Adrenal gland (tissue), 19 donors: Measurements from ENCODE around the gene KRTAP5-9. TPM values are rescaled to one million over a fixed set of nuclear protein-coding genes. Genes with fewer than 3 reads are reported as not detected.

ENCODE experiments used
- DNase-seq, 7 donors: peaks; one replicate each; pipeline ENCODE4 v3.0.0-alpha.2; 2019 to 2020
- H3K27ac ChIP-seq, 5 donors: fragments of 200-600 bp; sonication (generic) in 4 of 5; 1 replicate in 3 of 5; 2 replicates in 2 of 5; pipeline versions ENCODE4 v1.5.1 to v1.8.0; 2016 to 2020; ENCODE audit warnings: mild to moderate bottlenecking in 1 of 5
- H3K27me3 ChIP-seq: fragments of 200-600 bp; 2 replicates; pipeline ENCODE4 v1.8.0; 2021
- H3K36me3 ChIP-seq, 2 donors: fragments of 200-600 bp; replicated peaks in 1 of 2; 1 replicate in 1 of 2; 2 replicates in 1 of 2; pipeline versions ENCODE4 v1.5.1 to v1.8.0; 2018 to 2022
- H3K4me1 ChIP-seq, 2 donors: fragments of 200-600 bp; replicated peaks in 1 of 2; 1 replicate in 1 of 2; 2 replicates in 1 of 2; pipeline versions ENCODE4 v1.5.1 to v1.8.0; 2018 to 2021
- H3K4me3 ChIP-seq, 4 donors: fragments of 200-600 bp; sonication (generic) in 3 of 4; one replicate each; pipeline ENCODE4 v1.5.1; 2016 to 2018
- H3K9me3 ChIP-seq, 3 donors: fragments of 200-600 bp; sonication (generic) in 1 of 3; replicated peaks in 1 of 3; 1 replicate in 2 of 3; 2 replicates in 1 of 3; pipeline versions ENCODE4 v1.5.1 to v1.8.0; 2016 to 2021
- POLR2A ChIP-seq, 2 donors: fragments of 450-650 bp; IDR thresholded peaks; one replicate each; pipeline ENCODE4 v1.6.1; 2017; ENCODE audit warnings: antibody characterized with exemption in 2 of 2, mild to moderate bottlenecking in 2 of 2, moderate library complexity in 1 of 2
- WGBS, 4 donors: extraction: QIAGEN DNeasy Blood & Tissue Kit in 2 of 4; methylation state at CpG; one replicate each; pipeline versions ENCODE4 v1.1.5 to v1.1.7; 2013 to 2017; 5-methylcytosine and 5-hydroxymethylcytosine counted together
- intact Hi-C, 2 donors: fragments of 100-400 bp; cut with DNase I; formaldehyde crosslinking; loops; one replicate each; pipeline versions ENCODE4 v1.14.1 to v1.15.0; 2022 to 2023
- long read RNA-seq, 10 donors: library from polyadenylated mRNA in 3 of 10; unstranded in 2 of 10; stranded (forward) in 1 of 10; transcript quantifications; one replicate each; pipeline ENCODE4 v2.0.0 and lab custom pipeline, GENCODE V29; 2021 to 2026
- polyA plus RNA-seq, 3 donors: library from polyadenylated mRNA; stranded (reverse); fragments of 200-250 nt in 2 of 3; fragments of 350-450 nt in 1 of 3; fragmentation: Illumina TruSeq in 1 of 3; extraction: RNeasy Lipid Tissue Mini Kit (QIAGEN cat#74804) in 1 of 3; gene quantifications; one replicate each; pipeline ENCODE4 v1.2.3, GENCODE V29; 2013 to 2014
- total RNA-seq, 9 donors: library from RNA; depleted of rRNA in 4 of 9; stranded (reverse); fragments of >200 nt in 4 of 9; fragments of 120-200 nt in 1 of 9; fragmentation: NEBNext Ultra II Directional in 1 of 9; extraction: Animal tissue kit (Norgen Biotek cat#: 25700) in 1 of 9; gene quantifications; one replicate each; pipeline versions ENCODE4 v1.1.0 to v1.2.4, GENCODE V29; 2013 to 2023
- TF ChIP-seq, protein P1 (sequence below), 6 experiments: fragments of 450-650 bp in 4 of 6; fragments of 200-600 bp in 2 of 6; sonication (generic) in 1 of 6; IDR thresholded peaks; 1 replicate in 5 of 6; 2 replicates in 1 of 6; pipeline versions ENCODE4 v1.5.1 to v1.8.0; 2016 to 2021; ENCODE audit warnings: antibody characterized with exemption in 6 of 6, mild to moderate bottlenecking in 2 of 6, moderate library complexity in 1 of 6
- donor health status: healthy with polysubstance abuse.
- donor health status: Bipolar disorder and iron deficiency.
- donor health status: DM: yes; HTN: yes; CAD: no.
- donor health status: DM: no; HTN: no; CAD: no.
- donor health status: DM: no; HTN: no; CAD: no.
- donor health status: DM: yes; HTN: yes; CAD: no.

Gene KRTAP5-9
- total RNA-seq (under 1 TPM in 1 of 9 donors, not detected in 8; 0.18 TPM), polyA plus RNA-seq (1 to 10 TPM in 1 of 3 donors, under 1 TPM in 2; 0.18 to 1.6 (median 0.71) TPM)
- long read RNA-seq, donor 1: 0 reads
- long read RNA-seq, donor 2: 0 reads
- long read RNA-seq, donor 3: 0 reads
- long read RNA-seq, donor 4: 0 reads
- long read RNA-seq, donor 5, partial matches to known transcripts: 0 of 1 reads
- long read RNA-seq, donor 5, other reads (novel, unspliced or antisense): 0 of 1 reads
- long read RNA-seq, donor 6: 0 reads
- long read RNA-seq, donor 7: 0 reads
- long read RNA-seq, donor 8: 0 reads
- long read RNA-seq, donor 9, partial matches to known transcripts: 0 of 1 reads
- long read RNA-seq, donor 9, other reads (novel, unspliced or antisense): 0 of 1 reads
- long read RNA-seq, donor 10: 0 reads

DNA sequence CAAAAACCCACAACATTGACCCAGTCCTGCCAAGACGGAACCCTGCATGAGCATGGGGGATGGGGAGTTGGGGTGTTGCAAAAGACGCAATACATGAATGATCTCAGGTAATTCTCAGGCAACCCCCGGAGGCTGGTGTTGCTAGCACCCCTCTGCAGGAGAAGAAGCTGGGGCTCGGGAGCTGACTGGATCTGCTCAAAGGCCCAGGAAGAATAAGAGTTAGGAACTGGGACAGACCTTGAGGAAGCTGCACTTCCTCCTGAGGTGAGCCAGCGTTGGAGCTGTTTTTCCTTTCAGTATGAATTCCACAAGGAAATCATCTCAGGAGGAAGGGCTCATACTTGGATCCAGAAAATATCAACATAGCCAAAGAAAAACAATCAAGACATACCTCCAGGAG is at the start of gene KRTAP5-9:
KRTAP5-9 (plus strand) TSS at position 301 of the 400 bp plus-strand sequence. CDS start 238 bp downstream, outside the sequence.
- intact Hi-C loops: no loop called here
- Histone ChIP-seq H3K27me3 (no peaks in the 10 kb centered on the region), H3K4me3 (no peak within 1 kb of the TSS), H3K4me1 (no peaks in the 10 kb centered on the region), H3K27ac (no peak within 1 kb of the TSS), H3K9me3 (no peaks in the 10 kb centered on the region), H3K36me3 (no peaks in the 10 kb centered on the region)
- 66 to 81% (median 71%) methylated on average over 5 of the region's 5 CpGs for WGBS, 4 donors
- DNase-seq: no peak
- no peak for TF ChIP-seq POLR2A (IDR thresholded peaks at IDR 0.05)
- TF ChIP-seq, protein P1, sequence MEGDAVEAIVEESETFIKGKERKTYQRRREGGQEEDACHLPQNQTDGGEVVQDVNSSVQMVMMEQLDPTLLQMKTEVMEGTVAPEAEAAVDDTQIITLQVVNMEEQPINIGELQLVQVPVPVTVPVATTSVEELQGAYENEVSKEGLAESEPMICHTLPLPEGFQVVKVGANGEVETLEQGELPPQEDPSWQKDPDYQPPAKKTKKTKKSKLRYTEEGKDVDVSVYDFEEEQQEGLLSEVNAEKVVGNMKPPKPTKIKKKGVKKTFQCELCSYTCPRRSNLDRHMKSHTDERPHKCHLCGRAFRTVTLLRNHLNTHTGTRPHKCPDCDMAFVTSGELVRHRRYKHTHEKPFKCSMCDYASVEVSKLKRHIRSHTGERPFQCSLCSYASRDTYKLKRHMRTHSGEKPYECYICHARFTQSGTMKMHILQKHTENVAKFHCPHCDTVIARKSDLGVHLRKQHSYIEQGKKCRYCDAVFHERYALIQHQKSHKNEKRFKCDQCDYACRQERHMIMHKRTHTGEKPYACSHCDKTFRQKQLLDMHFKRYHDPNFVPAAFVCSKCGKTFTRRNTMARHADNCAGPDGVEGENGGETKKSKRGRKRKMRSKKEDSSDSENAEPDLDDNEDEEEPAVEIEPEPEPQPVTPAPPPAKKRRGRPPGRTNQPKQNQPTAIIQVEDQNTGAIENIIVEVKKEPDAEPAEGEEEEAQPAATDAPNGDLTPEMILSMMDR (IDR thresholded peaks at IDR 0.05): no peak

- intact Hi-C loops: no loop called here
- Histone ChIP-seq H3K27ac (peak overlapping the region in 1 of 5 donors; percentile 29), H3K36me3 (peaks cover 0 to 41% of the 10 kb centered on the region in 2 donors), H3K4me1 (no peaks in the 10 kb centered on the region), H3K27me3 (no peaks in the 10 kb centered on the region), H3K4me3 (no peak overlapping the region), H3K9me3 (no peaks in the 10 kb centered on the region)
- DNase-seq: peak in 2 of 7 donors; percentile 7 to 28
- 77 to 85% (median 82%) methylated on average over 12 to 13 of the region's 13 CpGs for WGBS, 4 donors
- TF ChIP-seq POLR2A (IDR thresholded peaks at IDR 0.05): no peak
- TF ChIP-seq, protein P1 (IDR thresholded peaks at IDR 0.05): no peak
Measured at GRCh38 chr11:71499125-71499524, 49.1 kb upstream of the KRTAP5-9 start.

GRCh38 chr11:71499546-71499945 is 48.7 kb upstream of the KRTAP5-9 start:
- no peaks in the 10 kb centered on the region for H3K27me3 ChIP-seq
- TF ChIP-seq POLR2A (IDR thresholded peaks at IDR 0.05): no peak
- TF ChIP-seq, protein P1 (IDR thresholded peaks at IDR 0.05): no peak
- WGBS, 4 donors: 53 to 63% (median 58%) methylated on average over 6 of the region's 6 CpGs
- no peaks in the 10 kb centered on the region for H3K9me3 ChIP-seq
- no peak overlapping the region for H3K27ac ChIP-seq
- peaks cover 0 to 40% of the 10 kb centered on the region in 2 donors for H3K36me3 ChIP-seq
- intact Hi-C loops: no loop called here
- H3K4me3 ChIP-seq: no peak overlapping the region
- peak in 5 of 7 donors; percentile 35 to 56 (median 52) for DNase-seq
- no peaks in the 10 kb centered on the region for H3K4me1 ChIP-seq

DNA sequence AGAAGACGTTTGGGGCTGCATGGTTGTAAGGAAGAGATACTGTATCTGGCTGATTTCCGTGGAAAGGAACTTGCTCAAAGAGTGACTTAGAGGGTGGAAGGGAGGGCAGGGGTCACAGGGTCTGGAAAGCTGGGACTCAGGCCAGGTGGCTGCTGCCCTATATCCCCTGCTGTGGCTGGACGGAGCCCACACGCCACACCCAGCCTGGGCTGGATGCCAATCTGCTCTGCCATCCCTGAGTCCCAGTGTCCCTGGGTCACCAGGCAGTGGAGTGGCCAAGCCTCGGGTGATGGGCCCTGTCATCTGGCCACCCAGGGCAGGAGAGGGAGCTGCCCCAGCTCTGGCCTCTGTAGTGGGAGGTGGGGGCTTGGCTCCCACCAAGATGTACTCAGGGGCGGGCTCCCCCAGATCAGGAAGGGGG is 47.6 kb upstream of the KRTAP5-9 start:
- no peaks in the 10 kb centered on the region for H3K9me3 ChIP-seq
- H3K4me1 ChIP-seq: no peaks in the 10 kb centered on the region
- intact Hi-C loops: no loop called here
- no peak for TF ChIP-seq POLR2A (IDR thresholded peaks at IDR 0.05)
- TF ChIP-seq, protein P1 (IDR thresholded peaks at IDR 0.05): no peak
- H3K36me3 ChIP-seq: peaks cover 0 to 40% of the 10 kb centered on the region in 2 donors
- H3K27ac ChIP-seq: no peak overlapping the region
- no peaks in the 10 kb centered on the region for H3K27me3 ChIP-seq
- DNase-seq: peak; percentile 49 to 71 (median 60)
- no peak overlapping the region for H3K4me3 ChIP-seq
- WGBS, 4 donors: 47 to 80% (median 54%) methylated on average over 1 to 6 of the region's 6 CpGs
